K562 (cell line): ENCODE measurements around the gene SERPINA5.

Experiments used
- CHCHD3 ChIP-seq: fragments of 250-450 bp; sonication (Bioruptor Pico); IDR thresholded peaks from 2 replicates; pipeline ENCODE4 v2.1.2; 2022; ENCODE audit warnings: mild to moderate bottlenecking
- CHD7 ChIP-seq: fragments of 200-600 bp; sonication (generic); IDR thresholded peaks from one replicate; pipeline ENCODE4 v1.6.1; 2012; ENCODE audit warnings: mild to moderate bottlenecking, low read depth, low read length, inconsistent platforms
- SMAD3 ChIP-seq: fragments of 450-650 bp; formaldehyde crosslinking; conservative IDR thresholded peaks from 2 replicates; pipeline ENCODE4 v1.4.0; 2020; ENCODE audit warnings: mild to moderate bottlenecking
- SRSF1 ChIP-seq: fragments of 200-400 bp; formaldehyde crosslinking; IDR thresholded peaks from 2 replicates; pipeline ENCODE4 v1.6.1; 2017; ENCODE audit warnings: mild to moderate bottlenecking, low read depth, low read length, moderate library complexity
- ZC3H11A ChIP-seq: IDR thresholded peaks from 2 replicates; pipeline ENCODE4 v1.6.1; 2012; ENCODE audit warnings: low read depth, low read length, improper control_type of control experiment

- TF ChIP-seq SRSF1 (no peak), ZC3H11A (no peak), SMAD3 (CRISPR knock-in tag) (no peak), CHD7 (no peak), CHCHD3 (no peak)
Observed at GRCh38 chr14:94638339-94638738, 57.1 kb downstream of the SERPINA5 start.
